Mucosa of rectum (tissue), 2 donors: ENCODE measurements around the gene HECTD4.
A peak's percentile ranks its signal among the peaks of the same experiment; 100 is the strongest.

Source experiments
- H3K27ac ChIP-seq, 2 donors: one replicate each; pipeline ENCODE4 v1.7.0; 2013; ENCODE audit warnings: inconsistent platforms in 2 of 2, low read depth in 2 of 2, low read length in 2 of 2
- H3K27me3 ChIP-seq, 2 donors: one replicate each; pipeline ENCODE4 v1.7.0; 2013; ENCODE audit warnings: low read length in 2 of 2; ENCODE audit not compliant: control insufficient read depth in 2 of 2, insufficient read depth in 2 of 2
- H3K36me3 ChIP-seq, 2 donors: one replicate each; pipeline ENCODE4 v1.7.0; 2013; ENCODE audit warnings: low read length in 2 of 2; ENCODE audit not compliant: control insufficient read depth in 2 of 2, insufficient read depth in 2 of 2
- H3K4me1 ChIP-seq, 2 donors: one replicate each; pipeline ENCODE4 v1.7.0; 2013; ENCODE audit warnings: low read length in 2 of 2, mild to moderate bottlenecking in 1 of 2; ENCODE audit not compliant: control insufficient read depth in 2 of 2, insufficient read depth in 2 of 2
- H3K4me3 ChIP-seq, 2 donors: one replicate each; pipeline ENCODE4 v1.7.0; 2013; ENCODE audit warnings: low read length in 2 of 2
- H3K9ac ChIP-seq, 2 donors: one replicate each; pipeline ENCODE4 v1.7.0; 2013; ENCODE audit warnings: low read length in 2 of 2, low read depth in 1 of 2, mild to moderate bottlenecking in 1 of 2
- H3K9me3 ChIP-seq, 2 donors: one replicate each; pipeline ENCODE4 v1.7.0; 2013; ENCODE audit warnings: low read length in 2 of 2; ENCODE audit not compliant: control insufficient read depth in 2 of 2
- donor health status: healthy.
- donor health status: Normal muscosa, but diverticular disease.

The HECTD4 gene

GRCh38 chr12:112381883-112382796, at the start of gene HECTD4:
Gene HECTD4, minus strand, starts transcription at chr12:112382431. Its CDS starts 303 bp downstream, at chr12:112382128.
- Histone ChIP-seq H3K9ac (peak within 1 kb of the TSS; percentile 74 to 86), H3K27ac (peak within 1 kb of the TSS; percentile 75 to 83), H3K27me3 (no peaks in the 10 kb centered on the region), H3K36me3 (no peaks in the 10 kb centered on the region), H3K4me1 (peaks cover 12 to 17% of the 10 kb centered on the region in 2 donors), H3K4me3 (peak within 1 kb of the TSS; percentile 79 to 83), H3K9me3 (no peaks in the 10 kb centered on the region)

- Histone ChIP-seq H3K27me3 (no peaks in the 10 kb centered on the region), H3K36me3 (no peaks in the 10 kb centered on the region), H3K9me3 (no peaks in the 10 kb centered on the region), H3K27ac (no peak overlapping the region), H3K4me1 (no peaks in the 10 kb centered on the region), H3K9ac (no peak overlapping the region), H3K4me3 (no peak overlapping the region)
Observed at GRCh38 chr12:112431965-112432364, 49.7 kb upstream of the HECTD4 start.

GRCh38 chr12:112430929-112431328, 48.7 kb upstream of the HECTD4 start:
- H3K4me1 ChIP-seq, result no peaks in the 10 kb centered on the region
- H3K27me3 ChIP-seq, result no peaks in the 10 kb centered on the region

GRCh38 chr12:112427760-112428159, 45.5 kb upstream of the HECTD4 start:
- H3K4me3 ChIP-seq, result no peak overlapping the region
- H3K27me3 ChIP-seq, result no peaks in the 10 kb centered on the region
- no peak overlapping the region for H3K9ac ChIP-seq
- H3K36me3 ChIP-seq, result peaks cover 0 to 2% of the 10 kb centered on the region in 2 donors
- H3K9me3 ChIP-seq, result no peaks in the 10 kb centered on the region
- H3K4me1 ChIP-seq, result no peaks in the 10 kb centered on the region
- no peak overlapping the region for H3K27ac ChIP-seq

More at GRCh38 chr12:112430929-112431328, 48.7 kb upstream of the HECTD4 start:
- Histone ChIP-seq H3K9me3 (no peaks in the 10 kb centered on the region), H3K36me3 (peaks cover 0 to 2% of the 10 kb centered on the region in 2 donors), H3K4me3 (no peak overlapping the region), H3K9ac (no peak overlapping the region), H3K27ac (no peak overlapping the region)

GRCh38 chr12:112425582-112426382, 43.6 kb upstream of the HECTD4 start:
- Histone ChIP-seq H3K36me3 (peaks cover 0 to 2% of the 10 kb centered on the region in 2 donors), H3K4me3 (no peak overlapping the region), H3K27ac (no peak overlapping the region), H3K4me1 (no peaks in the 10 kb centered on the region), H3K27me3 (no peaks in the 10 kb centered on the region), H3K9me3 (no peaks in the 10 kb centered on the region), H3K9ac (no peak overlapping the region)

- H3K27ac ChIP-seq, result no peak overlapping the region
- peaks cover 0 to 2% of the 10 kb centered on the region in 2 donors for H3K36me3 ChIP-seq
- no peaks in the 10 kb centered on the region for H3K27me3 ChIP-seq
- H3K9me3 ChIP-seq, result no peaks in the 10 kb centered on the region
- peaks cover 4 to 7% of the 10 kb centered on the region in 2 donors for H3K4me1 ChIP-seq
- no peak overlapping the region for H3K4me3 ChIP-seq
- no peak overlapping the region for H3K9ac ChIP-seq
Observed at GRCh38 chr12:112424126-112424525, 41.9 kb upstream of the HECTD4 start.

GRCh38 chr12:112422531-112422930, 40.3 kb upstream of the HECTD4 start:
- H3K27ac ChIP-seq, result no peak overlapping the region
- H3K27me3 ChIP-seq, result no peaks in the 10 kb centered on the region
- peaks cover 4 to 12% of the 10 kb centered on the region in 2 donors for H3K4me1 ChIP-seq
- H3K9me3 ChIP-seq, result no peaks in the 10 kb centered on the region
- H3K4me3 ChIP-seq, result no peak overlapping the region
- no peak overlapping the region for H3K9ac ChIP-seq
- H3K36me3 ChIP-seq, result peaks cover 0 to 2% of the 10 kb centered on the region in 2 donors

- Histone ChIP-seq H3K4me3 (no peak overlapping the region), H3K9ac (no peak overlapping the region), H3K27ac (no peak overlapping the region), H3K4me1 (peaks cover 4 to 12% of the 10 kb centered on the region in 2 donors), H3K9me3 (no peaks in the 10 kb centered on the region), H3K36me3 (no peaks in the 10 kb centered on the region), H3K27me3 (no peaks in the 10 kb centered on the region)
Observed at GRCh38 chr12:112421363-112421762, 39.1 kb upstream of the HECTD4 start.

- Histone ChIP-seq H3K4me1 (peaks cover 4 to 12% of the 10 kb centered on the region in 2 donors), H3K27ac (no peak overlapping the region), H3K27me3 (no peaks in the 10 kb centered on the region), H3K4me3 (no peak overlapping the region), H3K9me3 (no peaks in the 10 kb centered on the region), H3K9ac (peak overlapping the region in 1 of 2 donors; percentile 8), H3K36me3 (no peaks in the 10 kb centered on the region)
Observed at GRCh38 chr12:112420740-112421139, 38.5 kb upstream of the HECTD4 start.
